ENCODE measurements around the gene CLIP2. TPM values are rescaled to one million over a fixed set of nuclear protein-coding genes. Genes with fewer than 3 reads are reported as not detected.
"Not testable (repeated sequence)": the region's sequence is repeated elsewhere in the genome, so short reads cannot be mapped to it uniquely, and the experiment has no call there.

The CLIP2 gene
- total RNA-seq, 1 donor: 11.9 TPM

DNA sequence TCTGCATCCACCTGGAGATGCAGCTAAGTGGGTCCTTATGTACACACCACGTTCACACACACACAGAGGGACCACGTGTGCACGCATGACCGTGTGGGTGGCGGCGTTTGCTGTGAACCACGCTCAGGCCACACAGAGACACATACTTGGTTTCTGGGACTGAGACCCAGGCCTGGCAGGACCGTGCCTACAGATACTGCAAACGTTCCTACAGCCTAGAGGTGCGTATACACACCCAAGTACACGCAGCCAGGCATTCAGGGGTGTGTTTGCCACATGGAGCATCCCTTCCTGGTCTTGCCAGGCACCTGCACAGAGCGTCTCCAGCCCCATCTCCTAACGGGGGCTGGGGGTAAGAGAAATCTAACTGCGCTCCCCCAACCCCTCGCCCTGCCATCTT lies 115.5 kb downstream of the CLIP2 start:
- Histone ChIP-seq H3K27me3 (ENCODE audit: insufficient read depth, low read length) (no peaks in the 10 kb centered on the region), H3K4me1 (ENCODE audit: insufficient read depth, low read length) (no peaks in the 10 kb centered on the region), H3K9me3 (ENCODE audit: low read depth, low read length) (no peaks in the 10 kb centered on the region), H3K4me3 (ENCODE audit: low read length) (no peak overlapping the region)

DNA sequence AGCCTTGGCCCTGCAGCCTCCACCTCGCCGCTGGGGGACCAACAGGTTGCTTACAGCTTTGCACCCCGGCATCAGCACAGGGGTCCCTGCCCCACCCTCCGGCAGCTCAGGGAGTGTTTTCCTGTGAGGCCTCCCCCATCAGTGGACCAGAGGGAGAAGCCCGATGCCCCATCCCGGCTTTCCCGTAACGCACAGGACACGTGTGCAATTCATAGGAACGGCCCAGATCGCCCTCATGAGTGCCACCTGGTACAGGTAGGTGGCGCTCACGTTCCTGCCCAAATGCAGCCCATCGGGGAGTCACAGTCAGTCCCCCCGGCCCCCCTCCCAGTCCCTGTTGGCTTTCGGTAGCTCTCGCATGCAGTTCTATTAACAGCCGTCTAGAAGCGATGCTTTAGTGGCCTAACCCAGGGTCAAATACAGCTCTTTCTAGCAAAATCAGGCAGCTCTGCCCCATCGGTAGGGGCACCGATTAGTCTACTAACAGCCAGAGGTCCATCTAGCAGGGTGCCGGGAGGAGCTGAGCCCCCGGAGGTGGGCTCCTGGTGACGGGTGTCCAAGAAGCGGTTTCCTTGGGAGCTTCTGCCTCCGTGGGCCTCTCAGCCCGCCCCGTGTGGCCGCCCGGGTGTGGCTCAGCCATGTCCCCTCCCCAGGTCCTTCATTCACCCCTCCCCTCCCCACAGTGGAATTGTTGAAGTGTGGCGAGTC lies 116.1 kb downstream of the CLIP2 start:
- Histone ChIP-seq H3K4me3 (ENCODE audit: low read length) (no peak overlapping the region), H3K27me3 (ENCODE audit: insufficient read depth, low read length) (no peaks in the 10 kb centered on the region), H3K9me3 (ENCODE audit: low read depth, low read length) (no peaks in the 10 kb centered on the region), H3K4me1 (ENCODE audit: insufficient read depth, low read length) (no peaks in the 10 kb centered on the region)

DNA sequence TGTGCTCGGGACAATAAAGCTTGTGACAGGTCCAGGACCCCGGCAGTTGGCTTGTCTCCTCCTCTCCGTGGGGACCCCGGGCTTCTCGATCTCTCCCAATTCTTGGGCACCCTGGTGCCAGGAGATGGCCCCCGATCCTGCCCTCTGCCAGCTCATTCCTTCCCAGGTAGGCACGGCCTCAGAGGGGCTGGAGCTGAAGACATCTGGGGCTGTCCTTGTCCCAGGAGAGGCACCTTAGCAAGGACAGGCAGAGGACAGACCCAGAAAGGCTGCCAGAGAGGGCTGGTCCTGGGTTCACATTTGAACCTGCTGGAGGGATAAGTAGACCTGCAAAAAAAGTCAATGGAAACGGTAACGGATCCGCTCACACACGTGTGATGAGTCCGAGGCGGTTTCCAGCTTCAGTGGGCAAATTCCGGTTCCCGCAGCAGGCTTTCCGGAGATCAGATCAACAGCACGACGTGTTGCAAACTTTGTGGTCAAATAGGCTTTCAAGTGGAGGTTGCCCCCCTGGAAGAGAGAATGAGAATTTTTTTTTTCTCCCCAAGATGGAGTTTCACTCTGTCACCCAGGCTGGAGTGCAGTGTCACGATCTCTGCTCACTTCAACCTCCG lies 116.8 kb downstream of the CLIP2 start:
- Histone ChIP-seq H3K9me3 (ENCODE audit: low read depth, low read length) (no peaks in the 10 kb centered on the region), H3K27me3 (ENCODE audit: insufficient read depth, low read length) (no peaks in the 10 kb centered on the region), H3K4me1 (ENCODE audit: insufficient read depth, low read length) (no peaks in the 10 kb centered on the region), H3K4me3 (ENCODE audit: low read length) (no peak overlapping the region)

DNA sequence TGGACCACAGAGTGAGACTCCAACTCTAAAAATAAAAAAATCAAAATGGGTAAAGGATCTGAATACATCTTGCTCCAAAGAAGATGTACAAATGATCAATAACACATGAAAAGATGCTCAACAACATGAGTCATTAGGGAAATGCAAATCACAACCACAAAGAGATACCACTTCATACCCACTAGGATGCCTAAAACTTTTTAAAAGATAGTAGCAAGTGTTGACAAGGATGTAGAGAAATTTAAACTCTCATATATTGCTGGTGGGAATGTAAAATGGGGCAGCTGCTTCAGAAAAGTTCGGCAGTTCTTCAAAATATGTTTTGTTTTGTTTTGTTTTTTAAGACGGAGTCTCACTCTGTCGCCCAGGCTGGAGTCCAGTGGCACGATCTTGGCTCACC lies 118.8 kb downstream of the CLIP2 start:
- Histone ChIP-seq H3K9me3 (ENCODE audit: low read depth, low read length) (no peaks in the 10 kb centered on the region), H3K27me3 (ENCODE audit: insufficient read depth, low read length) (no peaks in the 10 kb centered on the region), H3K4me3 (ENCODE audit: low read length) (no peak overlapping the region), H3K4me1 (ENCODE audit: insufficient read depth, low read length) (no peaks in the 10 kb centered on the region)

DNA sequence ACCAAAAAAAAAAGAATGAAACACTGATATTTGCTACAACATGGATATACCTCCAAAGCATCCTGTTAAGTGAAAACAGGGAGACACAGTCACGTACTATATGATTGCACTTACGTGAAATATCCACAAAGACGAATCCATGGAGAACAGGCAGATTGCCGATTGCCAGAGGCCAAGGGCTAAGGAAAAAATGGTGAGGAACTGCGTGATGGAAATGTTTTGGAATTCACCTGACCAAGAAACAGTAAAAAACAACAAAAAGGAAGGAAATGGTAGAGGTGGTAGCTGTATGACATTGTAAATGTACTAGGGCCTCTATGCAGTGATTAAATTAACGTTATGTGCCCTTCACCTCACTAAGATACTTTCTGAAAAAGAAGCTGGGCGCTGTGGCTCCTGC lies 120.4 kb downstream of the CLIP2 start:
- Histone ChIP-seq H3K4me1 (ENCODE audit: insufficient read depth, low read length) (no peaks in the 10 kb centered on the region), H3K4me3 (ENCODE audit: low read length) (no peak overlapping the region)

DNA sequence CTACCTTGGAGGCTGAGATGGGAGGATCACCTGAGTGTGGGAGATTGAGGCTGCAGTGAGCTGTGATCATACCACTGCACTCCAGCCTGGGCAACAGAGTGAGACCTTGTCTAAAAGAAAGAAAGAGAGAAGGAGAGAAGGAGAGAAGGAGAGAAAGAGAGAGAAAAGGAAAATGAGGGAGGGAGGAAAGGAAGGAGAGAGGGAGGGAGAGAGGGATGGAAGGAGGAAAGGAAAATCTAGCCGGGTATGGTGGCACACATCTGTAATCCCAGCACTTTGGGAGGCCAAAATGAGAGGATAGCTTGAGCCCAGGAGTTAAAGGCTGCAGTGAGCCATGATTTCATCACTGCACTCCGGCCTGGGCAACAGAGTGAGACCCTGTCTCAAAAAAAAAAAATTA lies 121.6 kb downstream of the CLIP2 start:
- no peak overlapping the region for H3K4me3 ChIP-seq (ENCODE audit: low read length)
- H3K27me3 ChIP-seq (ENCODE audit: insufficient read depth, low read length): no peaks in the 10 kb centered on the region

More for the DNA sequence above, 120.4 kb downstream of the CLIP2 start:
- H3K27me3 ChIP-seq (ENCODE audit: insufficient read depth, low read length): no peaks in the 10 kb centered on the region
- H3K9me3 ChIP-seq (ENCODE audit: low read depth, low read length): no peaks in the 10 kb centered on the region

DNA sequence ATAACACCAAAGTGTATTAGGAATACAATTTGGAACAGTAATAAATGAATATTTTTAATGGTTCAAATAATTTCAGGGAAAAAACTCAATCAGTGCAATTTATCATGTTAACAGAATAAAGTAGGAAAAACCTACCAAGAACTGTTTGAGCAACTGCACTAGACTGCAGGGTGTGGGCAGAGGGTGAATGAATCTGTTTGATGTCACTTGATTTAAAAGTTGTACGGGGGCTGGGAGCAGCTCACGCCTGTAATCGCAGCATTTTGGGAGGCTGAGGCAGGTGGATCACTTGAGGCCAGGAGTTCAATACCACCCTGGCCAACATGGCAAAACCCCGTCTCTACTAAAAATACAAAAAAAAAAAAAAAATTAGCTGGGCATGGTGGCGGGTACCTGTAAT lies 122.4 kb downstream of the CLIP2 start:
- H3K9me3 ChIP-seq (ENCODE audit: low read depth, low read length); H3K4me3 ChIP-seq (ENCODE audit: low read length): not testable (repeated sequence)

More for the DNA sequence above, 121.6 kb downstream of the CLIP2 start:
- no peaks in the 10 kb centered on the region for H3K4me1 ChIP-seq (ENCODE audit: insufficient read depth, low read length)
- H3K9me3 ChIP-seq (ENCODE audit: low read depth, low read length): no peaks in the 10 kb centered on the region

DNA sequence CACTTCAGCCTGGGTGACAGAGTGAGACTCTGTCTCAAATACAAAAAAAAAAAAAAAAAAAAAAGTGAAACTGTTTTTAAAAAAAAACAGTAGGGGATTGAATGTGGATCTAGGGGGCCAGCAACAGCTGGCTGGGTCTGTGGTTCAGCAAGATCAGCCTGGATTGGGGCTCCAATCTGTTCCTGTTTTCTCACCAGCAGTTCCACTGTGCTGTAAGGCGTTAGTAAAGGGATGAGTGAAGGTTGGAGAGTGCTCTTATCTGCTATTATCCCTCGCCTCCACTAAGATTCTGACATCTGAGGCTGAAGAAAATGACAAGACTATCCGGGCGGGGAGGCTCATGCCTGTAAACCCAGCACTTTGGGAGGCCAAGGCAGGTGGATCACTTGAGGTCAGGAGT lies 122.8 kb downstream of the CLIP2 start:
- H3K9me3 ChIP-seq (ENCODE audit: low read depth, low read length): no peaks in the 10 kb centered on the region

More for the DNA sequence above, 122.4 kb downstream of the CLIP2 start:
- H3K27me3 ChIP-seq (ENCODE audit: insufficient read depth, low read length); H3K4me1 ChIP-seq (ENCODE audit: insufficient read depth, low read length): not testable (repeated sequence)

DNA sequence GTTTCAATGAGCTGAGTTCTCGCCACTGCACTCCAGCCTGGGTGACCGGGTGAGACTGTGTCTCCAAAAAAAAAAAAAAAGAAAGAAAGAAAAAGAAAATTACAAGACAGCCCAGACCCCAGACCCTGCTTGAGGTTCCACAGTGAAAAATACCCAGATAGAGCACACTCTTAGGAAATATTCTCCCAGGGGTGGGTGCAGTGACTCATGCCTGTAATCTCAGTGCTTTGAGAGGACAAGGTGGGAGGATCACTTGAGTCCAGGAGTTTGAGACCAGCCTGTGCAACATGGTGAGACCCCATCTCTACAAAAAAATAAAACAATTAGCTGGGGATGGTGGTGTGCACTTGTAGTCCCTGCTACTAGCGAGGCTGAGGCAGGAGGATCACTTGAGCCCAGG lies 123.4 kb downstream of the CLIP2 start:
- no peak overlapping the region for H3K4me3 ChIP-seq (ENCODE audit: low read length)
- no peaks in the 10 kb centered on the region for H3K4me1 ChIP-seq (ENCODE audit: insufficient read depth, low read length)
- H3K27me3 ChIP-seq (ENCODE audit: insufficient read depth, low read length): no peaks in the 10 kb centered on the region
- H3K9me3 ChIP-seq (ENCODE audit: low read depth, low read length): no peaks in the 10 kb centered on the region

More for the DNA sequence above, 122.8 kb downstream of the CLIP2 start:
- Histone ChIP-seq H3K4me3 (ENCODE audit: low read length) (no peak overlapping the region), H3K4me1 (ENCODE audit: insufficient read depth, low read length) (no peaks in the 10 kb centered on the region), H3K27me3 (ENCODE audit: insufficient read depth, low read length) (no peaks in the 10 kb centered on the region)

DNA sequence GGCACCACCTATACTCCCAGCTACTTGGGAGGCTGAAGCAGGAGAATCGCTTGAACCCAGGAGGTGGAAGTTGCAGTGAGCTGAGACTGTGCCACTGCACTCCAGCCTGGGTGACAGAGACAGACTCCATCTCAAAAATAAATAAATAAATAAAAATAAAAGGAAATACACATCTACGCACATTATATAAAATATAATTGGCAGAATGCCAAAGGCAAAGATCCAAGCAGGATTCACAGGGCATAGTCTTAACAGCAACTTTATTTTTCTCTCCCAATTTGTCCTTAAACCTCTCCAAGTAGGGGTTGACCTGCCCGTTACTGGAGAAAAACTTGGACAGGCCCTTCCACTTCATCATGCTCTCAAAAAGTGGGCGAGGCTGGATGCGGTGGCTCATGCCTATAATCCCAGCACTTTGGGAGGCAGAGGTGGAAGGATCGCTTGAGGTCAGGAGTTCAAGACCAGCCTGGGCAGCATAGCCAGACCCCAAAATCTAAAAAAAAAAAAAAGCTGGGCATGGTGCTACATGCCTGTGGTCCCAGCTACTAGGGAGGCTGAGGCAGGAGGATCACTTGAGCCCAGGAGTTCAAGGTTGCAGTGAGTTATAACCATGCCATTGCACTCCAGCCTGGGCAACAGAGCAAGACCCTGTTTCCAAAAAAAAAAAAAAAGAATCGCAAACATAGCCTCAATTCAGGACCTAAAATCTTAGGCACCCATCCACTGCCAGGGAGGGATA lies 125.6 kb downstream of the CLIP2 start:
- not testable (repeated sequence) for H3K9me3 ChIP-seq (ENCODE audit: low read depth, low read length); H3K27me3 ChIP-seq (ENCODE audit: insufficient read depth, low read length); H3K4me3 ChIP-seq (ENCODE audit: low read length); H3K4me1 ChIP-seq (ENCODE audit: insufficient read depth, low read length)

DNA sequence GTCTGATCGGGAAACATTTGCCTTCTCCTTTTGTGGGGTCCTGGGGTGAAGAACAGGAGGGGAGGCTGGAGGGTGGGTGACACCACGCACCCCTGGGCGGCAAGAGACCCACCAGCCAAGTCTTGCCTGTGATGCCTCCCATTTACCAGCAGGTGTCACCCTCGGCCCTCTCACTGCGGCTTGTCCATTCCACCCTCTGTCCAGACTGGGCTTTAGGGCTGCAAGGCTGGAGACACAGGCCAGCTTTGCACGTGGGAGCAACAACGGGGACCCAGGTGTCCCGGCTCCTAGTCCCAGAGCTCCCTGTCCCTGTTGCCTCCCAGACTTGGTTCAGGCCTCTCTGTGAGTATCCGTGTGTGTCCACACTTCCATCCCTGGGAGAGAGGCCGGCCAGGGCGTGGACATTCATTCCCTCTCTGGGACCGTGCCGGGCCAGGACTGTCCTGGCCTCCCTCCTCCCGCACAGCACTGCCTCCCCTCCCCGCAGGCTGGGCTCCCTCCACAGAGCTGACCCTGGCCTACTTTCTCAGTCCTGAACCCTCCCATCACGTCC lies 128.3 kb downstream of the CLIP2 start:
- H3K27me3 ChIP-seq (ENCODE audit: insufficient read depth, low read length): no peaks in the 10 kb centered on the region
- H3K4me1 ChIP-seq (ENCODE audit: insufficient read depth, low read length): no peaks in the 10 kb centered on the region
- no peaks in the 10 kb centered on the region for H3K9me3 ChIP-seq (ENCODE audit: low read depth, low read length)
- H3K4me3 ChIP-seq (ENCODE audit: low read length): no peak overlapping the region

DNA sequence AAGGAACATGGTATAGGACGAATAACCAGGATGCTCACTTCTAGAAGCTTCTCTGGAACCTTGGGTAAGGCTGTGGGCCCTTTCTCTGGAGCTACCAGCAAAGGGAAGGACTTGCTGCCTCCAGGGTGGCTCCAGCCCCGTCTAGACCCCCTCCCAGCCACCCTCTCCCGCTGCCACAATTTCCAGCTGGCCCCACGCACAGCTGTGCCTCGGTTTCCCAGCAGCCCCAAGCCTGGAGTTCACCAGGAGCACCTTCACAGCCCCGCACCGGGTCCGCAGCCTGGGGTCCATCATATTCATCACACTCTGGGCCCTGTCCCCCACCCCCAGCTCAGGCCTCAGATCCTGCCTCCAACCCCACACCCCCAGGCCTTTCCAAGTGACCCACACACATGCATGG lies 128.9 kb downstream of the CLIP2 start:
- Histone ChIP-seq H3K4me1 (ENCODE audit: insufficient read depth, low read length) (no peaks in the 10 kb centered on the region), H3K27me3 (ENCODE audit: insufficient read depth, low read length) (no peaks in the 10 kb centered on the region), H3K4me3 (ENCODE audit: low read length) (no peak overlapping the region), H3K9me3 (ENCODE audit: low read depth, low read length) (no peaks in the 10 kb centered on the region)

DNA sequence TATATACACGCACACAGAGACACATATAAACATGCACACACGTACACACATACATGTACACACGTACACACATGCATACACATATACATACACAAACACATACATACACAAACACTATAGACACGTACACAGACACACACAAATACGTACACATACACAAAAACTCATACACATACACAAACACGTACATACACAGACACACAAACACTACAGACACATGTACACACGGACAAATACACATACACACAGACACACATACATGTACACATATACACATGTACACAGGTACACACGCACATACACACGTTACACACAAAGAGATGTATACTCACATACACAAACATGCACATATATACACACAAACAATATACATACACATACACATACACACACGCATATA lies 129.3 kb downstream of the CLIP2 start:
- Histone ChIP-seq H3K4me1 (ENCODE audit: insufficient read depth, low read length) (no peaks in the 10 kb centered on the region), H3K9me3 (ENCODE audit: low read depth, low read length) (no peaks in the 10 kb centered on the region), H3K4me3 (ENCODE audit: low read length) (no peak overlapping the region), H3K27me3 (ENCODE audit: insufficient read depth, low read length) (no peaks in the 10 kb centered on the region)

DNA sequence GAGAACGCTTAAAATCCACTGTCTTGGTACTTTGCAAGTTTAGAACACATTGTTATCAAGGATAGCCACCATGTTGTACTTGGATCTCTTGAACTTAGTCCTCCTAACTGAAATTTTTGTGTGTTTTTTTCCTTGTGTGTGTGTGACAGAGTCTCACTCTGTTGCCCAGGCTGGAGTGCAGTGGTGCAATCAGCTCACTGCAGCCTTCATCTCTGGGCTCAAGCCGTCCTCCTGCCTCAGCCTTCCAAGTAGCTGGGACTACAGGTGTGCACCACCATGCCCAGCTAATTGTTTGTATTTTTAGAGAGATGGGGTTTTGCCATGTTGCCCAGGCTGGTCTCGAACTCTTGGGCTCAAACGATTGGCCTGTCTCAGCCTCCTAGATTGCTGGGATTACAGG lies 130.0 kb downstream of the CLIP2 start:
- H3K4me1 ChIP-seq (ENCODE audit: insufficient read depth, low read length); H3K27me3 ChIP-seq (ENCODE audit: insufficient read depth, low read length); H3K9me3 ChIP-seq (ENCODE audit: low read depth, low read length); H3K4me3 ChIP-seq (ENCODE audit: low read length): not testable (repeated sequence)

DNA sequence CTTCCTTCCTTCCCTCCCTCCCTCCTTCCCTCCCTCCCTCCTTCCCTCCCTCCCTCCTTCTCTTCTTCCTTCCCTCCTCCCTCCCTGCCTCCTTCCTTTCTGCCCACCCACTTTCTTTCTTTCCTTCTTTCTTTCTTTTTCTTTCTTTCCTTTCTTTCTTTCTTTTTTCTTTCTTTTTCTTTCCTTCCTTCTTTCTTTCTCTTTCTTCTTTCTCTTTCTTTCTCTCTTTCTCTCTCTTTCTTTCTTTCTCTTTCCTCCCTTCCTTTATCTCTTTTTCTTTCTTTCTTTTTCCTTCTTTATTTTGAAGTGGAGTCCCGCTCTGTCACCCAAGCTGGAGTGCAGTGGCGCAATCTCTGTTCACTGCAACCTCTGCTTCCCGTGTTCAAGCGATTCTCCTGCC lies 130.8 kb downstream of the CLIP2 start:
- Histone ChIP-seq H3K4me1 (ENCODE audit: insufficient read depth, low read length) (no peaks in the 10 kb centered on the region), H3K27me3 (ENCODE audit: insufficient read depth, low read length) (no peaks in the 10 kb centered on the region), H3K4me3 (ENCODE audit: low read length) (no peak overlapping the region), H3K9me3 (ENCODE audit: low read depth, low read length) (no peaks in the 10 kb centered on the region)

Measured in mononuclear cell (primary cell).